PFSK-1 (cell line): ENCODE results near the gene TLE3.
A peak's percentile ranks its signal among the peaks of the same experiment; 100 is the strongest.

Experiments
- FOXP2 ChIP-seq: optimal IDR thresholded peaks from 2 replicates; pipeline ENCODE3; 2011; ENCODE audit warnings: borderline replicate concordance, control low read depth, inconsistent platforms; ENCODE audit not compliant: insufficient read depth; ENCODE audit errors: extremely low read length, extremely low read depth
- POLR2AphosphoS5 ChIP-seq: IDR thresholded peaks from 2 replicates; pipeline ENCODE4 v1.6.1; 2012; ENCODE audit warnings: low read depth, mild to moderate bottlenecking, control low read depth, low read length, moderate library complexity
- REST ChIP-seq, 2 experiments: IDR thresholded peaks; 2 replicates each; pipeline versions ENCODE4 v1.6.1 to v1.8.0; 2011 to 2012; ENCODE audit warnings: low read depth in 2 of 2, low read length in 2 of 2, control low read depth in 1 of 2, inconsistent platforms in 1 of 2, mild to moderate bottlenecking in 1 of 2, moderate library complexity in 1 of 2; ENCODE audit not compliant: insufficient read depth in 1 of 2
- SIN3A ChIP-seq: IDR thresholded peaks from 2 replicates; pipeline ENCODE4 v1.6.1; 2012; ENCODE audit warnings: mild to moderate bottlenecking, low read length, moderate library complexity, borderline replicate concordance; ENCODE audit not compliant: insufficient read depth
- TAF1 ChIP-seq: IDR thresholded peaks from 2 replicates; pipeline ENCODE4 v1.6.1; 2012; ENCODE audit warnings: low read length, control low read depth, borderline replicate concordance; ENCODE audit not compliant: insufficient read depth

Gene TLE3

GRCh38 chr15:70064441-70064840 lies 33.3 kb downstream of the TLE3 start:
- TF ChIP-seq FOXP2 = no peak

DNA sequence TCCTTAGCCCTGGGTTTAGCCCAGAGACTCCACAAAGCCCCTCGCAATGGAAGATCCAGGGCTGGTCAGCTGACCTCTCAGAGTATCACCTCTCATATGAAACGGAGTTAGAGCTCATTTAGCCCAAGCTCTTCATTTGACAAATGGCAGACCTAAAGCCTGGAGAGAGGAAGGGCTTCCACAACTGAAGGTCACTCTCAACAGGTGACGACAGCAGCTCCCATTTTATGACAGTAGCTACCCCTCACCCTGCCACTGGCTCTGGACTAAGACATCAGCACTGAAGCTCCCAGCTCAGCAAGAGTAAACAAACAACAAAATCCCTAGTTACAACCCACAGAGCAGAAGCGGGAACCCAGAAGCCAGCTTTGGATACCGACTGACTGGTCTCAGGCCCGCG lies 33.7 kb downstream of the TLE3 start:
- no peak for TF ChIP-seq TAF1
- TF ChIP-seq REST (IDR thresholded peaks at IDR 0.05; ENCODE audit: insufficient read depth in 1 of 2, low read depth in 2 of 2, low read length in 2 of 2) = no peak
- no peak for TF ChIP-seq FOXP2
- TF ChIP-seq POLR2AphosphoS5 = no peak
- no peak for TF ChIP-seq SIN3A

DNA sequence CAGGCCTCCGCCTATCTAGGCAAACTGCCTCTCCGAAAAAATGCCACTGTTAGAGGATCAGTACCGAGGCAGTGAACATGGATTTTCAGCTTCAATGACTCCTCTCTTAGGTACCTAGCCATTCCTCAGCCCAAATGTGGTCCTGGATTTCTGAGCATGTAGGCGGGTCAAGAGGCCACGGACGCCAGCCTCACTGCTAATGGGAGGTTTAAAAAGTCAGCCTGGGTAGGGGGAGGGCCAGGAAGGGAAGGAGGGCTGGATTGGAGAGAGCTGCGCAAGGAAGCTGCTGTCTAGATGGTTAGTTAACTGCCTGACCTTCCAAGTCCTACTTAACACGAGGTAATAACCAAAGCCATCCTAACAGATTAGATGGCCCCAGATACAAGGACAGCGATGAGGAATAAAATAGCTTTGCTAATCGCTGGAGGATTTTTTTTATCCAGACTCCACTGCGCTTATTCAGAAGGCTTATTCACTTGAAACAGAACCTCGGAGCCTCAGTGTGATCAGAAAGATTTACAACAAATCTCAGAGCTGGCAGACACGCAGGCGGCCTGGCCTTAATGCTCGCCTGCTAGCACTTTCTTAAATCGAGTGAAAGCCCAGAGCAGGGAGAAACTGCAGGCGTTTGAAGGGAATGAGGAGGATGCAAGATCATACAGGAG lies 34.3 kb downstream of the TLE3 start:
- TF ChIP-seq REST (IDR thresholded peaks at IDR 0.05; ENCODE audit: insufficient read depth in 1 of 2, low read depth in 2 of 2, low read length in 2 of 2) (peak in 1 of 2 experiments; percentile 24; a peak in 1 of 4 replicates), POLR2AphosphoS5 (no peak), TAF1 (no peak), FOXP2 (peak; percentile 47), SIN3A (peak; percentile 59; the same call in 1 of the 2 replicates)

DNA sequence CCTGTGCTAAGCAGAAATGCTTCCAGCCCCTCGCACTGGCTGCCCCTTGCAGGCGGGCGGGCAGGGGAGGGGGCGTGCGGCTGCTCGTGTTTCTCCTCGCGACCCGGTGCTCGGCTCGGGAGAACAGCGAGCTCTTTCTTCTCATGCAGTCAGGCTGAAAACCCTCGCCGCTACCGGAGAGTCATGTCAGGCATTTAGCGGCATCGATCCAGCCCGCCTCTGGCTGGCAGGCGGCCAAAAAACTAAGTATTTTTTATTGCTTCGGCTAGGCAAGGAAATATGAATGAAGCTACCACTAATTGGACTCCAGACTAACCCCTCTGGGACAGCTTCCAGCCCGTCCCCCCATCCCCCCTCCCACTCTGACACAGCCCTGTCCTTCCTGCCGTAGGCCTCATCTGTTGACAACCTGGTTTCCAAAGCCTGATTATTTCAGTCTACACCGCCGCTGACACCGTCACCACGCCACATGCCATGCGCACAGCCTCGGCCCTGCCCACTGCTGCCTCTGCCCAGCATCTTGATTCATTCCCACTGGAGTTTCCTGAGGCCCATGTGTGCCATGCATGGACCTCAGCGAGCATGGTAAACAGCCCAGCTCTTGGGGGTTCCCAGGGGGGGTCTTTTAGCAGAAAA lies 35.3 kb downstream of the TLE3 start:
- TF ChIP-seq FOXP2 (peak; percentile 91), POLR2AphosphoS5 (peak; percentile 83), REST (IDR thresholded peaks at IDR 0.05; ENCODE audit: insufficient read depth in 1 of 2, low read depth in 2 of 2, low read length in 2 of 2) (0 out of 4 replicates have a peak, but pooled peaks have one; percentile 31 to 69), SIN3A (peak; percentile 88; the same call in 1 of the 2 replicates), TAF1 (no peak)

- no peak for TF ChIP-seq SIN3A
Measured at GRCh38 chr15:70061696-70062270, 35.9 kb downstream of the TLE3 start.

- TF ChIP-seq FOXP2 (peak; percentile 74), SIN3A (no peak)
Measured at GRCh38 chr15:70060993-70061305, 36.8 kb downstream of the TLE3 start.
